ENCODE data around the gene GLP2R. TPM values are rescaled to one million over a fixed set of nuclear protein-coding genes. Genes with fewer than 3 reads are reported as not detected.

Gene GLP2R
- total RNA-seq, 3 donors from 2014 or later, result 5.8 to 28.2 (median 7.4) TPM

GRCh38 chr17:9844153-9844552 lies 18.4 kb downstream of the GLP2R start:
- Histone ChIP-seq H3K36me3 (ENCODE audit: low read depth) (no peaks in the 10 kb centered on the region), H3K4me1 (ENCODE audit: low read depth) (no peaks in the 10 kb centered on the region), H3K9me3 (no peaks in the 10 kb centered on the region), H3K4me3 (no peak overlapping the region)
- DNase-seq, result no peak
- TF ChIP-seq CTCF (IDR thresholded peaks at IDR 0.05), result no peak
- ATAC-seq, result no peak
- intact Hi-C loops (cut with DNase I, micrococcal nuclease), result no loop called here

- Histone ChIP-seq H3K4me3 (no peak overlapping the region), H3K9me3 (no peaks in the 10 kb centered on the region), H3K4me1 (ENCODE audit: low read depth) (no peaks in the 10 kb centered on the region), H3K36me3 (ENCODE audit: low read depth) (no peaks in the 10 kb centered on the region)
- DNase-seq, result no peak
- intact Hi-C loops (cut with DNase I, micrococcal nuclease), result no loop called here
- no peak for TF ChIP-seq CTCF (IDR thresholded peaks at IDR 0.05)
- no peak for ATAC-seq
Measured at GRCh38 chr17:9845306-9845705, 19.6 kb downstream of the GLP2R start.

GRCh38 chr17:9850151-9850550 lies 24.4 kb downstream of the GLP2R start:
- intact Hi-C loops (cut with DNase I, micrococcal nuclease), result no loop called here
- no peak for ATAC-seq
- DNase-seq, result no peak
- no peaks in the 10 kb centered on the region for H3K4me1 ChIP-seq (ENCODE audit: low read depth)
- H3K9me3 ChIP-seq, result no peaks in the 10 kb centered on the region
- no peak overlapping the region for H3K4me3 ChIP-seq
- no peaks in the 10 kb centered on the region for H3K36me3 ChIP-seq (ENCODE audit: low read depth)
- TF ChIP-seq CTCF (IDR thresholded peaks at IDR 0.05), result no peak

DNA sequence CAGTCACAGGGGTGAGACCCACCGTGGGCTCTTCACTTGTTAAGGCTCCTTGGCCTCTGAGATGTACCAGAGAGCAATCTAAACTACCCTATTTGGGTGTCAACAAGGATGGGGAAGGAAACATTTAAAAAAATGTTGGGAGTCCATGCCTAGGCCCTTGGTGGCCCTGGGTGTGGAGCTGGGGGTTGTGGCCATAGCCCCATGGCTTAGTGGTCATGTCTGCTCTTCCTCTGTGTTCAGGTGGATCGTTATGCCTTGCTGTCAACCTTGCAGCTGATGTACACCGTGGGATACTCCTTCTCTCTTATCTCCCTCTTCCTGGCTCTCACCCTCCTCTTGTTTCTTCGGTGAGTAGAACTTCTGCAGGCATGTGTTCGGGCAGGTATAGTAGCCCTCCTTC lies 28.5 kb downstream of the GLP2R start:
- no peak for TF ChIP-seq CTCF (IDR thresholded peaks at IDR 0.05)
- H3K4me1 ChIP-seq (ENCODE audit: low read depth), result no peaks in the 10 kb centered on the region
- intact Hi-C loops (cut with DNase I, micrococcal nuclease), result no loop called here
- no peaks in the 10 kb centered on the region for H3K36me3 ChIP-seq (ENCODE audit: low read depth)
- no peaks in the 10 kb centered on the region for H3K9me3 ChIP-seq
- no peak overlapping the region for H3K4me3 ChIP-seq
- no peak for DNase-seq
- no peak for ATAC-seq

- H3K4me1 ChIP-seq (ENCODE audit: low read depth), result no peaks in the 10 kb centered on the region
- intact Hi-C loops (cut with DNase I, micrococcal nuclease), result no loop called here
- H3K9me3 ChIP-seq, result no peaks in the 10 kb centered on the region
- no peak for TF ChIP-seq CTCF (IDR thresholded peaks at IDR 0.05)
- ATAC-seq, result no peak
- no peak for DNase-seq
- no peak overlapping the region for H3K4me3 ChIP-seq
- no peaks in the 10 kb centered on the region for H3K36me3 ChIP-seq (ENCODE audit: low read depth)
Measured at GRCh38 chr17:9855036-9855435, 29.3 kb downstream of the GLP2R start.

DNA sequence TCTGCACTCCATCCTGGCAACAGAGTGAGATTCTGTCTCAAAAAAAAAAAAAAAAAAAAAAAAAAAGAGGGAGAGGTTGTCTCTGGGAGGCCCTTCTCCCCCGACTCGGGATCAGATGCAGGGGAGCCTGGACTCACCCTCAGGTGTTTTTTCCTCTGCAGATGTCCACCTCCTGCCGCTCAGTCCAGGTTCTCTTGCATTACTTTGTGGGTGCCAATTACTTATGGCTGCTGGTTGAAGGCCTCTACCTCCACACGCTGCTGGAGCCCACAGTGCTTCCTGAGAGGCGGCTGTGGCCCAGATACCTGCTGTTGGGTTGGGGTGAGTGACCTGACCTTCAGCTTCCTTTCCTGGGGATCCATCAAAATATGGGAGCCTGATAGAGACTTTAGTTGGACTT lies 34.1 kb downstream of the GLP2R start:
- Histone ChIP-seq H3K4me1 (ENCODE audit: low read depth) (no peaks in the 10 kb centered on the region), H3K9me3 (no peaks in the 10 kb centered on the region), H3K4me3 (no peak overlapping the region), H3K36me3 (ENCODE audit: low read depth) (no peaks in the 10 kb centered on the region)
- ATAC-seq (no peak), DNase-seq (no peak)
- TF ChIP-seq CTCF (IDR thresholded peaks at IDR 0.05), result no peak
- intact Hi-C loops (cut with DNase I, micrococcal nuclease), result no loop called here

Data from mucosa of descending colon (tissue), 3 donors.